H9 (cell line): ENCODE results near the gene RBPJ. TPM values are rescaled to one million over a fixed set of nuclear protein-coding genes. Genes with fewer than 3 reads are reported as not detected.

Source experiments
- DNase-seq: peaks from one replicate; pipeline ENCODE4 v3.0.0-alpha.2; 2017
- H2AFZ ChIP-seq: one replicate; pipeline ENCODE4 v1.6.1; 2013; ENCODE audit warnings: mild to moderate bottlenecking, low read length, control low read depth, moderate library complexity
- H2AK5ac ChIP-seq: 2 replicates; pipeline ENCODE4 v1.6.1; 2013; ENCODE audit warnings: low read length, control low read depth, mixed read lengths; ENCODE audit not compliant: insufficient read length
- H2BK120ac ChIP-seq: one replicate; pipeline ENCODE4 v1.6.1; 2013; ENCODE audit warnings: low read depth, mild to moderate bottlenecking, low read length, control low read depth, inconsistent platforms; ENCODE audit not compliant: poor library complexity, severe bottlenecking
- H2BK12ac ChIP-seq: 2 replicates; pipeline ENCODE4 v1.6.1; 2013; ENCODE audit warnings: low read length, control low read depth, mixed read lengths, low read depth; ENCODE audit not compliant: insufficient read length
- H2BK15ac ChIP-seq: 2 replicates; pipeline ENCODE4 v1.6.1; 2013; ENCODE audit warnings: low read depth, low read length, control low read depth
- H2BK20ac ChIP-seq: one replicate; pipeline ENCODE4 v1.6.1; 2013; ENCODE audit warnings: low read depth, mild to moderate bottlenecking, low read length, control low read depth, inconsistent platforms; ENCODE audit not compliant: poor library complexity, severe bottlenecking
- H2BK5ac ChIP-seq: 2 replicates; pipeline ENCODE4 v1.6.1; 2013; ENCODE audit warnings: low read length, control low read depth, mixed read lengths; ENCODE audit not compliant: insufficient read length
- H3K14ac ChIP-seq: 2 replicates; pipeline ENCODE4 v1.6.1; 2013; ENCODE audit warnings: low read length, control low read depth; ENCODE audit not compliant: insufficient read depth
- H3K18ac ChIP-seq: 2 replicates; pipeline ENCODE4 v1.6.1; 2013; ENCODE audit warnings: low read depth, mild to moderate bottlenecking, mixed read lengths, low read length, control low read depth; ENCODE audit not compliant: insufficient read length
- H3K23ac ChIP-seq: 2 replicates; pipeline ENCODE4 v1.6.1; 2013; ENCODE audit warnings: low read length, control low read depth, mixed read lengths, low read depth; ENCODE audit not compliant: insufficient read length
- H3K23me2 ChIP-seq: 2 replicates; pipeline ENCODE4 v1.6.1; 2013; ENCODE audit warnings: low read depth, mild to moderate bottlenecking, mixed read lengths, low read length, control low read depth; ENCODE audit not compliant: insufficient read length, poor library complexity, severe bottlenecking
- H3K27ac ChIP-seq: 2 replicates; pipeline ENCODE4 v1.5.1; 2013; ENCODE audit warnings: low read length, control low read depth, mixed read lengths, low read depth; ENCODE audit not compliant: insufficient read length
- H3K27me3 ChIP-seq: 2 replicates; pipeline ENCODE4 v1.6.1; 2013; ENCODE audit warnings: low read length, control low read depth, inconsistent platforms; ENCODE audit not compliant: insufficient read depth
- H3K4ac ChIP-seq: 2 replicates; pipeline ENCODE4 v1.6.1; 2013; ENCODE audit warnings: low read depth, mild to moderate bottlenecking, control low read depth, inconsistent platforms, low read length, moderate library complexity
- H3K4me1 ChIP-seq: 2 replicates; pipeline ENCODE4 v1.6.1; 2013; ENCODE audit warnings: low read length, control low read depth, inconsistent platforms; ENCODE audit not compliant: insufficient read depth
- H3K4me2 ChIP-seq: 2 replicates; pipeline ENCODE4 v1.6.1; 2013; ENCODE audit warnings: low read length, control low read depth, mixed read lengths; ENCODE audit not compliant: insufficient read length, insufficient read depth
- H3K56ac ChIP-seq: 2 replicates; pipeline ENCODE4 v1.6.1; 2013; ENCODE audit warnings: low read depth, mild to moderate bottlenecking, mixed read lengths, low read length, control low read depth; ENCODE audit not compliant: insufficient read length
- H3K79me1 ChIP-seq: 2 replicates; pipeline ENCODE4 v1.6.1; 2013; ENCODE audit warnings: low read depth, mild to moderate bottlenecking, moderate library complexity, low read length, control low read depth, inconsistent platforms; ENCODE audit not compliant: insufficient read depth, poor library complexity, severe bottlenecking
- H3K79me2 ChIP-seq: 2 replicates; pipeline ENCODE4 v1.6.1; 2013; ENCODE audit warnings: low read length, control low read depth, inconsistent platforms; ENCODE audit not compliant: insufficient read depth
- H3K9ac ChIP-seq: 2 replicates; pipeline ENCODE4 v1.6.1; 2013; ENCODE audit warnings: low read length, control low read depth, mixed read lengths; ENCODE audit not compliant: insufficient read length; ENCODE audit errors: extremely low read depth
- H3K9me3 ChIP-seq: one replicate; pipeline ENCODE4 v1.6.1; 2013; ENCODE audit warnings: low read depth, low read length, inconsistent platforms; ENCODE audit not compliant: control insufficient read depth
- H3T11ph ChIP-seq: one replicate; pipeline ENCODE4 v1.6.1; 2013; ENCODE audit warnings: mild to moderate bottlenecking, low read length, control low read depth, inconsistent platforms
- H4K20me1 ChIP-seq: one replicate; pipeline ENCODE4 v1.6.1; 2013; ENCODE audit not compliant: control insufficient read depth, insufficient read length, insufficient read depth
- H4K5ac ChIP-seq: 2 replicates; pipeline ENCODE4 v1.6.1; 2013; ENCODE audit warnings: low read depth, mild to moderate bottlenecking, mixed read lengths, low read length, control low read depth; ENCODE audit not compliant: insufficient read length
- H4K8ac ChIP-seq: replicated peaks from 2 replicates; pipeline ENCODE4 v1.6.1; 2013; ENCODE audit warnings: low read length, control low read depth, mixed read lengths, low read depth; ENCODE audit not compliant: insufficient read length
- H4K91ac ChIP-seq: 2 replicates; pipeline ENCODE4 v1.6.1; 2013; ENCODE audit warnings: low read depth, mild to moderate bottlenecking, moderate library complexity, mixed read lengths, low read length, control low read depth; ENCODE audit not compliant: insufficient read length
- H3K27ac Mint-ChIP-seq, 3 experiments: 2 replicates in 2 of 3; 3 replicates in 1 of 3; pipeline ENCODE4 v1.8.0; 2020 to 2021; ENCODE audit warnings: mixed read lengths in 3 of 3, mild to moderate bottlenecking in 1 of 3, moderate library complexity in 1 of 3
- H3K27me3 Mint-ChIP-seq: 2 replicates; pipeline ENCODE4 v1.8.0; 2021; ENCODE audit warnings: low read depth, mild to moderate bottlenecking, moderate library complexity, mixed read lengths
- H3K36me3 Mint-ChIP-seq, 3 experiments: 2 replicates in 2 of 3; 3 replicates in 1 of 3; pipeline ENCODE4 v1.8.0; 2020 to 2021; ENCODE audit warnings: low read depth in 3 of 3, mixed read lengths in 3 of 3; ENCODE audit not compliant: insufficient read depth in 1 of 3
- H3K4me1 Mint-ChIP-seq, 2 experiments: 2 replicates each; pipeline ENCODE4 v1.8.0; 2020; ENCODE audit warnings: mixed read lengths in 2 of 2
- H3K4me3 Mint-ChIP-seq, 2 experiments: 2 replicates in 1 of 2; 3 replicates in 1 of 2; pipeline ENCODE4 v1.8.0; 2020 to 2021; ENCODE audit warnings: mild to moderate bottlenecking in 2 of 2, mixed read lengths in 2 of 2, moderate library complexity in 1 of 2
- H3K9me3 Mint-ChIP-seq, 2 experiments: 2 replicates in 1 of 2; 3 replicates in 1 of 2; pipeline ENCODE4 v1.8.0; 2020; ENCODE audit warnings: mild to moderate bottlenecking in 2 of 2, mixed read lengths in 2 of 2, moderate library complexity in 1 of 2
- WGBS: extraction: QIAGEN DNeasy Blood & Tissue Kit; methylation state at CpG from one replicate; pipeline ENCODE4 v1.1.7; 2013; ENCODE audit warnings: missing lambda C conversion rate, low lambda C conversion rate, mixed read lengths; ENCODE audit not compliant: insufficient read length; ENCODE audit errors: extremely low coverage; 5-methylcytosine and 5-hydroxymethylcytosine counted together
- total RNA-seq: library from RNA; stranded (reverse); gene quantifications from 2 replicates; pipeline ENCODE4 v1.2.1, GENCODE V29; 2021
- TF ChIP-seq, protein P1 (sequence below): fragments of 200-600 bp; sonication (generic); conservative IDR thresholded peaks from 3 replicates; pipeline ENCODE4 v1.8.0; 2021; ENCODE audit warnings: antibody characterized with exemption, mild to moderate bottlenecking

Gene RBPJ
- total RNA-seq, 1 experiment from 2014 or later, result 166 TPM

DNA sequence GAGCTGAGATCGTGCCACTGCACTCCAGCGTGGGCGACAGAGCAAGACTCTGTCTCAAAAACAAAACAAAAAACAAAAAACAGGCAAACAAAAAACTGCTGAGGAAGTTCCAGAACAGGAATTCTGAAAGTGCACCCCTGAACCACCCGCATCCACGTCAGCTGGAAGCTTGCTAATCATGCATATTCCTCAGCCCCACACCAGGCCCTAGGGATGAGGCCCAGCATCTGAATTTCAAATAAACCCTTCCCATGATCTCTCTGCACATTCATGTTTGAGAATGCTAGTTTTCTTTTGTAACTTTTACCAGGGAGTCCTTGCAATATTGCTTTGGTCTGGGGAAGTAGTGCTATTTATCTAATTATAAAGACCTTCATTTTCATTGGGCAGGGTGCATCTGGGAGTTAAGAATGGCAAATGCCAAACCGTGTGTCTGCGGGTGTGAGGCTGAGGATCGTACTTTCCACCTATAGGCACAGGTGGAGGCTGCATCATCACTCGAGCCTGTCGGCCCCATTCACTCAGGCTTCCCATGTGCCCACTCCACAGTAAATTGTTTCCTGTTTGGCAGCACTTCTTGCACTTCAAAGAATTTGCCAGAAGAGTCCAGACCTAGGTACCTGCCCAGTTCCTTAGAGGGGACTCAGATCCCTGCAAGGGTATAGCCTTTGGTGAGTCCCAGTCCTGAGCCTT is 145.9 kb downstream of the RBPJ start:
- TF ChIP-seq, protein P1, sequence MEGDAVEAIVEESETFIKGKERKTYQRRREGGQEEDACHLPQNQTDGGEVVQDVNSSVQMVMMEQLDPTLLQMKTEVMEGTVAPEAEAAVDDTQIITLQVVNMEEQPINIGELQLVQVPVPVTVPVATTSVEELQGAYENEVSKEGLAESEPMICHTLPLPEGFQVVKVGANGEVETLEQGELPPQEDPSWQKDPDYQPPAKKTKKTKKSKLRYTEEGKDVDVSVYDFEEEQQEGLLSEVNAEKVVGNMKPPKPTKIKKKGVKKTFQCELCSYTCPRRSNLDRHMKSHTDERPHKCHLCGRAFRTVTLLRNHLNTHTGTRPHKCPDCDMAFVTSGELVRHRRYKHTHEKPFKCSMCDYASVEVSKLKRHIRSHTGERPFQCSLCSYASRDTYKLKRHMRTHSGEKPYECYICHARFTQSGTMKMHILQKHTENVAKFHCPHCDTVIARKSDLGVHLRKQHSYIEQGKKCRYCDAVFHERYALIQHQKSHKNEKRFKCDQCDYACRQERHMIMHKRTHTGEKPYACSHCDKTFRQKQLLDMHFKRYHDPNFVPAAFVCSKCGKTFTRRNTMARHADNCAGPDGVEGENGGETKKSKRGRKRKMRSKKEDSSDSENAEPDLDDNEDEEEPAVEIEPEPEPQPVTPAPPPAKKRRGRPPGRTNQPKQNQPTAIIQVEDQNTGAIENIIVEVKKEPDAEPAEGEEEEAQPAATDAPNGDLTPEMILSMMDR, result no peak
- Histone ChIP-seq H2AK5ac (no peak overlapping the region), H3K4ac (no peak overlapping the region), H3K56ac (no peak overlapping the region), H2BK5ac (no peak overlapping the region), H2AFZ (no peak overlapping the region), H3K79me2 (no peaks in the 10 kb centered on the region), H3K79me1 (no peaks in the 10 kb centered on the region), H3K27ac (no peak overlapping the region), H4K91ac (no peak overlapping the region), H3K23me2 (no peaks in the 10 kb centered on the region), H3K27me3 (no peaks in the 10 kb centered on the region), H4K20me1 (no peaks in the 10 kb centered on the region), H3K4me2 (no peak overlapping the region), H3T11ph (no peak overlapping the region), H3K9ac (no peak overlapping the region), H2BK20ac (no peak overlapping the region), H2BK120ac (no peak overlapping the region), H2BK12ac (no peak overlapping the region), H3K9me3 (no peaks in the 10 kb centered on the region), H3K14ac (no peak overlapping the region), H3K4me1 (peaks cover 2% of the 10 kb centered on the region; the same call in 1 of the 2 replicates), H2BK15ac (no peak overlapping the region), H3K18ac (no peak overlapping the region), H4K8ac (no peak overlapping the region), H3K23ac (no peak overlapping the region), H4K5ac (no peak overlapping the region)
- H3K9me3 Mint-ChIP-seq, result peaks cover 0 to 6% of the 10 kb centered on the region in 2 experiments; a peak in 4 of 5 replicates
- DNase-seq, result no peak
- peaks cover 2% of the 10 kb centered on the region for H3K27me3 Mint-ChIP-seq
- WGBS, result no CpG with 5 or more reads among the region's 10 CpGs
- peaks cover 11 to 13% of the 10 kb centered on the region in 2 experiments for H3K4me1 Mint-ChIP-seq
- no peaks in the 10 kb centered on the region; a peak in 2 of 7 replicates for H3K36me3 Mint-ChIP-seq
- H3K4me3 Mint-ChIP-seq, result no peak overlapping the region
- no peak overlapping the region for H3K27ac Mint-ChIP-seq
